HCT116 (cell line): ENCODE measurements around the gene RASSF5. TPM values are rescaled to one million over a fixed set of nuclear protein-coding genes. Genes with fewer than 3 reads are reported as not detected.

Experiments used
- ATAC-seq: fragments of 200-7000 bp; cut with Tn5 transposase; 2 replicates; pipeline ENCODE4 v1.9.1; 2020; ENCODE audit warnings: mild to moderate bottlenecking, moderate library complexity
- BruUV-seq: library from RNA; stranded (reverse); fragments of 400-500 nt; replicated peaks from 2 replicates; lab custom pipeline; 2021; lab: Mats Ljungman, UMichigan
- CTCF ChIA-PET: fragments of 300-600 bp; sonication (Branson Sonifier 250); formaldehyde crosslinking; loops from one replicate; lab custom pipeline; 2021; ENCODE audit warnings: antibody characterized with exemption; lab: Charles Lee
- POLR2A ChIA-PET: fragments of 300-600, 350-600 bp; sonication (Branson Sonifier 250); formaldehyde crosslinking; loops from one replicate; lab custom pipeline; 2021; ENCODE audit warnings: antibody characterized with exemption; lab: Charles Lee
- RAD21 ChIA-PET, 2 experiments: fragments of 300-600 bp; sonication (Branson Sonifier 250); formaldehyde crosslinking; loops; one replicate each; lab custom pipeline; 2023; ENCODE audit warnings: low total read pairs in 2 of 2; ENCODE audit not compliant: uncharacterized antibody in 2 of 2, unreplicated experiment in 2 of 2, low non-redundant PET in 1 of 2; lab: Charles Lee
- DNase-seq: peaks from one replicate; pipeline ENCODE4 v3.0.0-alpha.2; 2010; ENCODE audit warnings: low read depth, low spot score
- H2AFZ ChIP-seq: fragments of 200-600 bp; shearing (Covaris generic), sonication (generic); 2 replicates; pipeline ENCODE4 v1.6.1; 2017; ENCODE audit warnings: low read depth, mixed run types, mixed read lengths, antibody characterized with exemption, low read length; ENCODE audit not compliant: poor library complexity, severe bottlenecking
- H3K27ac ChIP-seq: 2 replicates; pipeline ENCODE4 v1.5.1; 2012; ENCODE audit warnings: low read depth, low read length
- H3K27me3 ChIP-seq: fragments of 200-600 bp; sonication (generic); 2 replicates; pipeline ENCODE4 v1.6.1; 2016; ENCODE audit warnings: mixed run types, low read length, mixed read lengths; ENCODE audit not compliant: insufficient read depth
- H3K36me3 ChIP-seq, 2 experiments: fragments of 200-500 bp in 1 of 2; fragments of 200-600 bp in 1 of 2; sonication (Bioruptor generic) in 1 of 2; sonication (generic) in 1 of 2; 2 replicates each; pipeline versions ENCODE4 v1.5.1 to v1.6.1; 2014 to 2016; ENCODE audit warnings: low read length in 2 of 2, inconsistent platforms in 1 of 2, mixed read lengths in 1 of 2, mixed run types in 1 of 2; ENCODE audit not compliant: insufficient read depth in 2 of 2, control insufficient read depth in 1 of 2
- H3K4me1 ChIP-seq, 2 experiments: fragments of 200-600 bp in 1 of 2; sonication (generic) in 1 of 2; 2 replicates each; pipeline versions ENCODE4 v1.5.1 to v1.6.1; 2012 to 2017; ENCODE audit warnings: low read length in 2 of 2, inconsistent platforms in 1 of 2, mild to moderate bottlenecking in 1 of 2, mixed read lengths in 1 of 2, mixed run types in 1 of 2, moderate library complexity in 1 of 2; ENCODE audit not compliant: insufficient read depth in 2 of 2, control insufficient read depth in 1 of 2
- H3K4me2 ChIP-seq: fragments of 200-600 bp; sonication (generic); 2 replicates; pipeline ENCODE4 v1.6.1; 2017; ENCODE audit warnings: mixed run types, low read length, mixed read lengths
- H3K4me3 ChIP-seq, 2 experiments: fragments of 200-600 bp in 1 of 2; sonication (generic) in 1 of 2; replicated peaks in 1 of 2; 2 replicates each; pipeline ENCODE4 v1.5.1; 2011 to 2016; ENCODE audit warnings: low read length in 2 of 2, control low read depth in 1 of 2, low read depth in 1 of 2, mild to moderate bottlenecking in 1 of 2, mixed read lengths in 1 of 2, mixed run types in 1 of 2
- H3K79me2 ChIP-seq: fragments of 200-600 bp; sonication (generic); 2 replicates; pipeline ENCODE4 v1.6.1; 2017; ENCODE audit warnings: mild to moderate bottlenecking, mixed run types, low read length, moderate library complexity, mixed read lengths; ENCODE audit not compliant: insufficient read depth
- H3K9ac ChIP-seq: fragments of 200-600 bp; sonication (generic); 2 replicates; pipeline ENCODE4 v1.6.1; 2016; ENCODE audit warnings: low read length, mixed read lengths
- H3K9me2 ChIP-seq: fragments of 200-600 bp; sonication (generic), shearing (Covaris generic); 2 replicates; pipeline ENCODE4 v1.6.1; 2017; ENCODE audit warnings: mixed run types, mild to moderate bottlenecking, moderate library complexity; ENCODE audit not compliant: insufficient read depth
- H3K9me3 ChIP-seq, 2 experiments: fragments of 200-500 bp in 1 of 2; fragments of 200-600 bp in 1 of 2; sonication (Bioruptor generic) in 1 of 2; sonication (generic) in 1 of 2; 2 replicates each; pipeline ENCODE4 v1.6.1; 2014 to 2017; ENCODE audit warnings: low read length in 2 of 2, mixed read lengths in 2 of 2, inconsistent platforms in 1 of 2, low read depth in 1 of 2, mild to moderate bottlenecking in 1 of 2, mixed run types in 1 of 2, moderate library complexity in 1 of 2; ENCODE audit not compliant: control insufficient read depth in 1 of 2, insufficient read depth in 1 of 2
- H4K20me1 ChIP-seq: fragments of 200-600 bp; sonication (generic), shearing (Covaris generic); 2 replicates; pipeline ENCODE4 v1.6.1; 2017; ENCODE audit warnings: mixed run types, mild to moderate bottlenecking, moderate library complexity; ENCODE audit not compliant: insufficient read depth
- RAD21 ChIP-seq: IDR thresholded peaks from 2 replicates; pipeline ENCODE4 v1.6.1; 2012; ENCODE audit warnings: low read depth, mild to moderate bottlenecking
- YY1 ChIP-seq: IDR thresholded peaks from 2 replicates; pipeline ENCODE4 v1.6.1; 2011; ENCODE audit warnings: low read length, low read depth, moderate library complexity, mild to moderate bottlenecking; ENCODE audit not compliant: insufficient replicate concordance; ENCODE audit errors: extremely low read depth
- intact Hi-C: fragments of 100-400 bp; cut with micrococcal nuclease; formaldehyde crosslinking; loops from 2 replicates; pipeline ENCODE4 v1.10.0; 2022
- total RNA-seq: library from RNA; stranded (reverse); gene quantifications from one replicate; pipeline ENCODE4 v1.2.1, GENCODE V29; 2021; ENCODE audit not compliant: unreplicated experiment
- TF ChIP-seq, protein P1 (sequence below), 3 experiments: fragments of 200-600 bp in 1 of 3; sonication (generic) in 1 of 3; IDR thresholded peaks in 2 of 3; conservative IDR thresholded peaks in 1 of 3; 2 replicates each; pipeline ENCODE4 v1.5.1; 2012 to 2017; ENCODE audit warnings: low read depth in 2 of 3, low read length in 2 of 3, antibody characterized with exemption in 1 of 3, borderline replicate concordance in 1 of 3, control low read depth in 1 of 3, mild to moderate bottlenecking in 1 of 3, mixed read lengths in 1 of 3, mixed run types in 1 of 3, moderate library complexity in 1 of 3; ENCODE audit not compliant: insufficient read depth in 1 of 3

RASSF5 gene
- total RNA-seq, 1 experiment from 2014 or later: 5.4 TPM

DNA sequence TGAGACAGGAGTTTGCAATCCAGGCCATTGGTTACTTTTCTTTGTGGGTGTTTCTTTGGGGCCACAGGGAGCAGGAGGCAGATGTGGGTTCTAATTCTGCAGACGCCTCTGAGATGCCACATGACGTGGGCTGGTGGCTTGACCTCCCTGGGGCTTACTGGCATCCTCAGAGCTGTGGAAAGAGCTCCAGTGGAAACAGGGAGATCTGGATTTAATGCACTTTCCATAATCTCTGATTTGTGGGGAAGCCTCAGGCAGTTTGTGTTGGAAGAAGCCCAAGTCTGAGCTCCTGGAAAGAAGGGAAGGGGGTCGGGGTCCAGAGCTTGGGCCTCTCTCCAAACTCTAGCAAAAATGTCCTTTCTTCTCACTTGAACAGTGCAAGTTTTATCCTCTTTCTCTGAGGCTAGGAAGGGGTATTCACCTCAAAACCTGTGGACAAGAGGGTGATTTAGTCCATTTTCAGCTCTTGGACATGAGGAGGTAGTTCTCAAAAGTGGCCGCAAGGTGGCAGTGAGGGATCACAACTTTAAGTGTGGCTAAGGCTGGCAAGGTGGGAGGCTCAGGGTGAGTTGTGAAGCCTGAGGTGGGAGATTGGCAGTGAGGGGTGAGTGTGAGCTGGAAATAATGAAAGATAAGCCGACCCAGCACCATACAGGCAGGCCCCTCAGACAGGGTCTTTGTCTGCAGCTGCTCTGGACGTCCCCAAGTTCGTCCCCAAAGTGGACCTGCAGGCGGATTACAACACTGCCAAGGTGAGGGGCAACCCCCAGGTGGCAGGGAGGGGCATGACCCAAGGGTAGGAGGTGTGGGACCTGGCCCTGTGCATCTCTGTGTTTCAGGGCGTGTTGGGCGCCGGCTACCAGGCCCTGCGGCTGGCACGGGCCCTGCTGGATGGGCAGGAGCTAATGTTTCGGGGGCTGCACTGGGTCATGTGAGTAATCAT, 27.9 kb upstream of the RASSF5 start:
- Histone ChIP-seq H3K4me3 (no peak overlapping the region), H3K4me2 (no peak overlapping the region), H3K27me3 (no peaks in the 10 kb centered on the region), H3K9me2 (no peaks in the 10 kb centered on the region), H3K9ac (no peak overlapping the region), H2AFZ (no peak overlapping the region), H3K79me2 (no peaks in the 10 kb centered on the region), H4K20me1 (no peaks in the 10 kb centered on the region), H3K4me1 (peaks cover 0 to 6% of the 10 kb centered on the region in 2 experiments; a peak in 1 of 4 replicates), H3K9me3 (no peaks in the 10 kb centered on the region), H3K36me3 (no peaks in the 10 kb centered on the region), H3K27ac (no peak overlapping the region)
- ChIA-PET CTCF (interaction anchor here (0.8 to 1.7 kb wide), 13 partner anchors 9 to 503 kb away, joined by 3 to 21 read pairs (median 5); partner anchors contain the start of gene IKBKE), POLR2A (interaction anchor here (1.1 kb wide), 1 partner anchor 9 kb away, joined by 6 read pairs; the partner anchor contains the start of gene IKBKE), RAD21 (interaction anchor here in 1 of 2 experiments (0.7 kb wide), 1 partner anchor 9 kb away, joined by 4 read pairs; the partner anchor contains the start of gene IKBKE)
- DNase-seq (no peak), ATAC-seq (peak; percentile 89)
- intact Hi-C loops: loop anchor here (5.0 kb wide), 2 partner anchors 433 to 503 kb away; no protein-coding TSS in a partner anchor
- no TSS peak for BruUV-seq
- TF ChIP-seq, protein P1, sequence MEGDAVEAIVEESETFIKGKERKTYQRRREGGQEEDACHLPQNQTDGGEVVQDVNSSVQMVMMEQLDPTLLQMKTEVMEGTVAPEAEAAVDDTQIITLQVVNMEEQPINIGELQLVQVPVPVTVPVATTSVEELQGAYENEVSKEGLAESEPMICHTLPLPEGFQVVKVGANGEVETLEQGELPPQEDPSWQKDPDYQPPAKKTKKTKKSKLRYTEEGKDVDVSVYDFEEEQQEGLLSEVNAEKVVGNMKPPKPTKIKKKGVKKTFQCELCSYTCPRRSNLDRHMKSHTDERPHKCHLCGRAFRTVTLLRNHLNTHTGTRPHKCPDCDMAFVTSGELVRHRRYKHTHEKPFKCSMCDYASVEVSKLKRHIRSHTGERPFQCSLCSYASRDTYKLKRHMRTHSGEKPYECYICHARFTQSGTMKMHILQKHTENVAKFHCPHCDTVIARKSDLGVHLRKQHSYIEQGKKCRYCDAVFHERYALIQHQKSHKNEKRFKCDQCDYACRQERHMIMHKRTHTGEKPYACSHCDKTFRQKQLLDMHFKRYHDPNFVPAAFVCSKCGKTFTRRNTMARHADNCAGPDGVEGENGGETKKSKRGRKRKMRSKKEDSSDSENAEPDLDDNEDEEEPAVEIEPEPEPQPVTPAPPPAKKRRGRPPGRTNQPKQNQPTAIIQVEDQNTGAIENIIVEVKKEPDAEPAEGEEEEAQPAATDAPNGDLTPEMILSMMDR (IDR thresholded peaks at IDR 0.05 in 2 of 3, conservative IDR thresholded peaks at IDR 0.05 in 1 of 3; ENCODE audit: borderline replicate concordance in 1 of 3, insufficient read depth in 1 of 3, low read depth in 2 of 3, low read length in 2 of 3): peak; percentile 73 to 87 (median 77); a peak in 5 of 6 replicates
- TF ChIP-seq RAD21 (peak; percentile 83), YY1 (no peak)
